GM23338 (cell line): ENCODE measurements around the gene RPGRIP1L. TPM values are rescaled to one million over a fixed set of nuclear protein-coding genes. Genes with fewer than 3 reads are reported as not detected.

Experiments
- ATAC-seq: fragments of 200-7000 bp; cut with Tn5 transposase; 3 replicates; pipeline ENCODE4 v1.9.1; 2020
- DNase-seq: peaks from one replicate; pipeline ENCODE4 v3.0.0-alpha.2; 2015; ENCODE audit warnings: low spot score
- H2AFZ ChIP-seq: fragments of 200-600 bp; sonication (generic); 2 replicates; pipeline ENCODE4 v1.8.0; 2016; ENCODE audit warnings: antibody characterized with exemption, mild to moderate bottlenecking, moderate library complexity
- H3F3A ChIP-seq: fragments of 200-600 bp; sonication (generic); replicated peaks from 2 replicates; pipeline ENCODE4 v1.8.0; 2017; ENCODE audit warnings: antibody characterized with exemption, mixed run types, low read depth
- H3K27ac ChIP-seq: fragments of 200-600 bp; sonication (generic); 2 replicates; pipeline ENCODE4 v1.6.1; 2016; ENCODE audit warnings: low read depth
- H3K27me3 ChIP-seq: fragments of 200-600 bp; sonication (generic); 2 replicates; pipeline ENCODE4 v1.8.0; 2016; ENCODE audit warnings: mild to moderate bottlenecking, mixed run types, moderate library complexity; ENCODE audit not compliant: insufficient read depth
- H3K36me3 ChIP-seq: fragments of 200-600 bp; sonication (generic); 2 replicates; pipeline ENCODE4 v1.8.0; 2016; ENCODE audit warnings: mild to moderate bottlenecking; ENCODE audit not compliant: insufficient read depth
- H3K4me1 ChIP-seq: fragments of 200-600 bp; sonication (generic); 2 replicates; pipeline ENCODE4 v1.8.0; 2016; ENCODE audit warnings: mild to moderate bottlenecking, moderate library complexity; ENCODE audit not compliant: insufficient read depth
- H3K4me2 ChIP-seq: fragments of 200-600 bp; sonication (generic); 2 replicates; pipeline ENCODE4 v1.7.1; 2017; ENCODE audit warnings: mixed run types
- H3K4me3 ChIP-seq: fragments of 200-600 bp; sonication (generic); 2 replicates; pipeline ENCODE4 v1.6.1; 2016; ENCODE audit warnings: mixed run types
- H3K79me2 ChIP-seq: fragments of 200-600 bp; sonication (generic); replicated peaks from 2 replicates; pipeline ENCODE4 v1.8.0; 2017; ENCODE audit warnings: mild to moderate bottlenecking; ENCODE audit not compliant: insufficient read depth
- H3K9me2 ChIP-seq: fragments of 200-600 bp; sonication (generic); 2 replicates; pipeline ENCODE4 v1.8.0; 2017; ENCODE audit not compliant: insufficient read depth
- H4K20me1 ChIP-seq: fragments of 200-600 bp; sonication (generic); replicated peaks from 2 replicates; pipeline ENCODE4 v1.8.0; 2017; ENCODE audit warnings: mild to moderate bottlenecking; ENCODE audit not compliant: insufficient read depth
- H3K27ac Mint-ChIP-seq: 2 replicates; pipeline ENCODE4 v1.8.0; 2020; ENCODE audit warnings: inconsistent platforms, mild to moderate bottlenecking, moderate library complexity, mixed read lengths
- H3K27me3 Mint-ChIP-seq: 3 replicates; pipeline ENCODE4 v1.8.0; 2022; ENCODE audit warnings: low read depth, mild to moderate bottlenecking, moderate library complexity, mixed read lengths, inconsistent platforms; ENCODE audit not compliant: insufficient read depth, poor library complexity
- H3K36me3 Mint-ChIP-seq: 3 replicates; pipeline ENCODE4 v1.8.0; 2021; ENCODE audit warnings: low read depth, mild to moderate bottlenecking, inconsistent platforms, moderate library complexity, mixed read lengths
- H3K4me1 Mint-ChIP-seq: 3 replicates; pipeline ENCODE4 v1.8.0; 2020; ENCODE audit warnings: mild to moderate bottlenecking, inconsistent platforms, mixed read lengths
- H3K4me3 Mint-ChIP-seq: 3 replicates; pipeline ENCODE4 v1.8.0; 2021; ENCODE audit warnings: moderate library complexity, mild to moderate bottlenecking, inconsistent platforms, mixed read lengths
- H3K9me3 Mint-ChIP-seq: 3 replicates; pipeline ENCODE4 v1.8.0; 2020; ENCODE audit warnings: moderate library complexity, mild to moderate bottlenecking, inconsistent platforms, mixed read lengths
- CREB1 ChIP-seq: fragments of 250-450 bp; sonication (Bioruptor Pico); IDR thresholded peaks from 2 replicates; pipeline ENCODE4 v1.5.0; 2020; ENCODE audit warnings: low read depth, mild to moderate bottlenecking, moderate library complexity
- EZH2phosphoT487 ChIP-seq: fragments of 200-600 bp; sonication (generic); IDR thresholded peaks from one replicate; pipeline ENCODE4 v1.8.1; 2018; ENCODE audit warnings: antibody characterized with exemption; ENCODE audit not compliant: unreplicated experiment
- JUNB ChIP-seq: IDR thresholded peaks from one replicate; pipeline ENCODE4 v1.6.1; 2016; ENCODE audit warnings: antibody characterized with exemption; ENCODE audit not compliant: unreplicated experiment
- POLR2AphosphoS5 ChIP-seq: IDR thresholded peaks from 2 replicates; pipeline ENCODE4 v1.6.1; 2016; ENCODE audit warnings: antibody characterized with exemption, low read depth
- STAT1 ChIP-seq: IDR thresholded peaks from one replicate; pipeline ENCODE4 v1.6.1; 2016; ENCODE audit warnings: antibody characterized with exemption; ENCODE audit not compliant: unreplicated experiment
- ZNF114 ChIP-seq: fragments of 250-450 bp; sonication (Bioruptor Pico); IDR thresholded peaks from 2 replicates; pipeline ENCODE4 v1.5.0; 2020; ENCODE audit warnings: mild to moderate bottlenecking, moderate library complexity
- ZNF331 ChIP-seq: fragments of 250-450 bp; sonication (Bioruptor Pico); IDR thresholded peaks from 2 replicates; pipeline ENCODE4 v1.5.0; 2020; ENCODE audit warnings: low read depth, mild to moderate bottlenecking, moderate library complexity
- polyA plus RNA-seq: library from polyadenylated mRNA; unstranded; fragments of >200 nt; fragmentation: Nextera tagmentation; extraction: Ambion mirVana; gene quantifications from 2 replicates; pipeline ENCODE4 v1.2.1, GENCODE V29; 2016
- total RNA-seq: library from RNA; depleted of rRNA; stranded (reverse); fragments of >200 nt; shearing (Covaris generic); gene quantifications from 2 replicates; pipeline ENCODE4 v1.2.3, GENCODE V29; 2014
- TF ChIP-seq, protein P1 (sequence below): fragments of 250-450 bp; sonication (Bioruptor Pico); IDR thresholded peaks from 2 replicates; pipeline ENCODE4 v1.5.0; 2020; ENCODE audit warnings: mild to moderate bottlenecking, moderate library complexity
- TF ChIP-seq, protein P2 (sequence below), 2 experiments: fragments of 200-600 bp in 1 of 2; sonication (generic) in 1 of 2; conservative IDR thresholded peaks; 2 replicates each; pipeline versions ENCODE4 v1.5.1 to v1.6.1; 2016 to 2017; ENCODE audit warnings: antibody characterized with exemption in 2 of 2, low read depth in 2 of 2, mild to moderate bottlenecking in 2 of 2, moderate library complexity in 1 of 2

The RPGRIP1L gene
- total and polyA plus RNA-seq, 2 experiments from 2014 or later, result 11.4 to 21.3 TPM

DNA sequence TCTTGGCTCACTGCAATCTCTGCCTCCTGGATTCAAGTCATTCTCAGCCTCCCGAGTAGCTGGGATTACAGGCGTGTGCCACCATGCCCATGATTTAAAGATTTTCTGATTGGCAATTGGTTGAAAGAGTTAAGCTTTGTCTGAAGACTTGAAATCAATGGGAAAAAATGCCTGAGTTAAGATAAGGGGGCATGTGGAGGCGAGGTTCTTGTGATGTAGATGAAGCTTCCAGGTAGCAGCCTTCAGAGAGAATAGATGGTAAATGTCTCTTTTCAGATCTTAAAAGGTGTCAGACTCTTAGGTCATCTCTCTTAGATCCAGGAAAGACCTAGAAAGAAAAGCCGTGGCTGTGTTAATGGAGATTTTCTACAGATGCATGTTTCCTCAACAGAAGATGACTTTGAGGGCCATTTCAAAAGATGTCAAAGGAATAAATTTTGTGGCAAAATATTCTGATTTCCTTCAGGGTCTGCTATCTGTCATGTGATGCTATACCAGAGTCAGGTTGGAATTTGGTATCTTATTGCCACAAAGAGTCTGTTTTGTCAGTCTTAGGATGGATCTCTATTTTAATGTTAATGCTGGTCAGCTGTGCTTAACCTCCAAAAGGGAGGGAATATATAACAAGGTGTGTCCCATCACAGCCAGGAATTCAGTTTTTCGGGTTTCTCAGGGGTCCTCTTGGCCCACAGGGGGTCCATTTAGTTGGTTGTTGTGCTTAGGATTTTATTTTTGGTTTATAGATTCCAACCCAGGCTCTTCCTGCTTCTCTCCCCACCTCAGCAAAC, 142.4 kb downstream of the RPGRIP1L start:
- Histone ChIP-seq H3K4me2 (peak overlapping the region; percentile 24; the same call in 1 of the 2 replicates), H3K9me2 (peaks cover 12% of the 10 kb centered on the region), H4K20me1 (no peaks in the 10 kb centered on the region), H3K79me2 (no peaks in the 10 kb centered on the region), H3K4me1 (peaks cover 9% of the 10 kb centered on the region), H3K4me3 (no peak overlapping the region), H2AFZ (no peak overlapping the region), H3K36me3 (no peaks in the 10 kb centered on the region), H3K27me3 (no peaks in the 10 kb centered on the region), H3F3A (peaks cover 6% of the 10 kb centered on the region; the same call in 1 of the 2 replicates), H3K27ac (peak overlapping the region; percentile 11)
- ATAC-seq, result peak; percentile 90
- H3K9me3 Mint-ChIP-seq, result peaks cover 14% of the 10 kb centered on the region; the same call in 2 of the 3 replicates
- H3K4me3 Mint-ChIP-seq, result no peak overlapping the region; the same call in 2 of the 3 replicates
- H3K27me3 Mint-ChIP-seq, result peaks cover 7% of the 10 kb centered on the region
- no peak for TF ChIP-seq ZNF331 (CRISPR knock-in tag)
- TF ChIP-seq, protein P1, sequence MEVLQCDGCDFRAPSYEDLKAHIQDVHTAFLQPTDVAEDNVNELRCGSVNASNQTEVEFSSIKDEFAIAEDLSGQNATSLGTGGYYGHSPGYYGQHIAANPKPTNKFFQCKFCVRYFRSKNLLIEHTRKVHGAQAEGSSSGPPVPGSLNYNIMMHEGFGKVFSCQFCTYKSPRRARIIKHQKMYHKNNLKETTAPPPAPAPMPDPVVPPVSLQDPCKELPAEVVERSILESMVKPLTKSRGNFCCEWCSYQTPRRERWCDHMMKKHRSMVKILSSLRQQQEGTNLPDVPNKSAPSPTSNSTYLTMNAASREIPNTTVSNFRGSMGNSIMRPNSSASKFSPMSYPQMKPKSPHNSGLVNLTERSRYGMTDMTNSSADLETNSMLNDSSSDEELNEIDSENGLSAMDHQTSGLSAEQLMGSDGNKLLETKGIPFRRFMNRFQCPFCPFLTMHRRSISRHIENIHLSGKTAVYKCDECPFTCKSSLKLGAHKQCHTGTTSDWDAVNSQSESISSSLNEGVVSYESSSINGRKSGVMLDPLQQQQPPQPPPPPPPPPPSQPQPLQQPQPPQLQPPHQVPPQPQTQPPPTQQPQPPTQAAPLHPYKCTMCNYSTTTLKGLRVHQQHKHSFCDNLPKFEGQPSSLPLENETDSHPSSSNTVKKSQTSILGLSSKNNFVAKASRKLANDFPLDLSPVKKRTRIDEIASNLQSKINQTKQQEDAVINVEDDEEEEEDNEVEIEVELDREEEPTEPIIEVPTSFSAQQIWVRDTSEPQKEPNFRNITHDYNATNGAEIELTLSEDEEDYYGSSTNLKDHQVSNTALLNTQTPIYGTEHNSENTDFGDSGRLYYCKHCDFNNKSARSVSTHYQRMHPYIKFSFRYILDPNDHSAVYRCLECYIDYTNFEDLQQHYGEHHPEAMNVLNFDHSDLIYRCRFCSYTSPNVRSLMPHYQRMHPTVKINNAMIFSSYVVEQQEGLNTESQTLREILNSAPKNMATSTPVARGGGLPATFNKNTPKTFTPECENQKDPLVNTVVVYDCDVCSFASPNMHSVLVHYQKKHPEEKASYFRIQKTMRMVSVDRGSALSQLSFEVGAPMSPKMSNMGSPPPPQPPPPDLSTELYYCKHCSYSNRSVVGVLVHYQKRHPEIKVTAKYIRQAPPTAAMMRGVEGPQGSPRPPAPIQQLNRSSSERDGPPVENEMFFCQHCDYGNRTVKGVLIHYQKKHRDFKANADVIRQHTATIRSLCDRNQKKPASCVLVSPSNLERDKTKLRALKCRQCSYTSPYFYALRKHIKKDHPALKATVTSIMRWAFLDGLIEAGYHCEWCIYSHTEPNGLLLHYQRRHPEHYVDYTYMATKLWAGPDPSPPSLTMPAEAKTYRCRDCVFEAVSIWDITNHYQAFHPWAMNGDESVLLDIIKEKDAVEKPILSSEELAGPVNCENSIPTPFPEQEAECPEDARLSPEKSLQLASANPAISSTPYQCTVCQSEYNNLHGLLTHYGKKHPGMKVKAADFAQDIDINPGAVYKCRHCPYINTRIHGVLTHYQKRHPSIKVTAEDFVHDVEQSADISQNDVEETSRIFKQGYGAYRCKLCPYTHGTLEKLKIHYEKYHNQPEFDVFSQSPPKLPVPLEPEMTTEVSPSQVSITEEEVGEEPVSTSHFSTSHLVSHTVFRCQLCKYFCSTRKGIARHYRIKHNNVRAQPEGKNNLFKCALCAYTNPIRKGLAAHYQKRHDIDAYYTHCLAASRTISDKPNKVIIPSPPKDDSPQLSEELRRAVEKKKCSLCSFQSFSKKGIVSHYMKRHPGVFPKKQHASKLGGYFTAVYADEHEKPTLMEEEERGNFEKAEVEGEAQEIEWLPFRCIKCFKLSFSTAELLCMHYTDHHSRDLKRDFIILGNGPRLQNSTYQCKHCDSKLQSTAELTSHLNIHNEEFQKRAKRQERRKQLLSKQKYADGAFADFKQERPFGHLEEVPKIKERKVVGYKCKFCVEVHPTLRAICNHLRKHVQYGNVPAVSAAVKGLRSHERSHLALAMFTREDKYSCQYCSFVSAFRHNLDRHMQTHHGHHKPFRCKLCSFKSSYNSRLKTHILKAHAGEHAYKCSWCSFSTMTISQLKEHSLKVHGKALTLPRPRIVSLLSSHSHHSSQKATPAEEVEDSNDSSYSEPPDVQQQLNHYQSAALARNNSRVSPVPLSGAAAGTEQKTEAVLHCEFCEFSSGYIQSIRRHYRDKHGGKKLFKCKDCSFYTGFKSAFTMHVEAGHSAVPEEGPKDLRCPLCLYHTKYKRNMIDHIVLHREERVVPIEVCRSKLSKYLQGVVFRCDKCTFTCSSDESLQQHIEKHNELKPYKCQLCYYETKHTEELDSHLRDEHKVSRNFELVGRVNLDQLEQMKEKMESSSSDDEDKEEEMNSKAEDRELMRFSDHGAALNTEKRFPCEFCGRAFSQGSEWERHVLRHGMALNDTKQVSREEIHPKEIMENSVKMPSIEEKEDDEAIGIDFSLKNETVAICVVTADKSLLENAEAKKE, result peak; percentile 78
- no peak overlapping the region; the same call in 1 of the 2 replicates for H3K27ac Mint-ChIP-seq
- peaks cover 12% of the 10 kb centered on the region for H3K36me3 Mint-ChIP-seq
- H3K4me1 Mint-ChIP-seq, result peaks cover 38% of the 10 kb centered on the region
- DNase-seq, result peak; percentile 70

DNA sequence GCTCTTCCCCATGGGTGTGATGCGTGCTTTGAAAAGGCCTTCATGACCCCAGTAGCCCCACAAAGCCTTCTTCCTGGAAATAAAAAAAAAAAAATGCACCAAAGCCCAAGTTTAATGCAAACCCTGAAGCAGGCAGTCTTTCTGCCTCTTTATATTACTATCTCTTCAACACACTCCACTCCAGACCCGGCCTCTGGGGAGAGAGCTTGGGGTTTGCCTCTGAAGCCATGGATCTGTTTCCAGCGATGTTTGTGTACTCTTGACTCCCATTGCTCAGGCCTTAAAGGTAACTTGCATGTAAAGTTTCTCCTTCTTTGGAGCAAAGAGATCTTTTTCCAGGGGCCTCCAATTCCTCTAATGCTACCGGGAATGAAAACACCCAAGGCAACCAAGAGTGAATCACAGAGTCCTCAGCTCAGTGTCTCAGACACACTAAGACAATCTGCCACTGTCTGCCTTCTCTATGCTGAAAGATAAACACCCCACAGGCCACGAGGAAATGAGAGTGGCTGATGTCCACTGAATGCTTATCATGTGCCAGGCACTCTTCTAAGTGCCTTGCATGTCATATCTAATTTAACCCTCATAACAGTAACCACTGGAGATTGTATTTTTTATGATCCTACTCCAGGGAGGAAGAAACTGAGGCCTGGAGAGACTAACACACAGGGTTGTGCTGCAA, 144.2 kb downstream of the RPGRIP1L start:
- peaks cover 7% of the 10 kb centered on the region for H3K27me3 Mint-ChIP-seq
- DNase-seq (no peak), ATAC-seq (no peak)
- Histone ChIP-seq H2AFZ (peak overlapping the region; percentile 74; the same call in 1 of the 2 replicates), H4K20me1 (no peaks in the 10 kb centered on the region), H3K4me1 (peaks cover 9% of the 10 kb centered on the region), H3K27ac (no peak overlapping the region), H3K79me2 (no peaks in the 10 kb centered on the region), H3K9me2 (peaks cover 12% of the 10 kb centered on the region), H3K27me3 (no peaks in the 10 kb centered on the region), H3K4me3 (no peak overlapping the region), H3K4me2 (no peak overlapping the region), H3F3A (peaks cover 6% of the 10 kb centered on the region; the same call in 1 of the 2 replicates), H3K36me3 (no peaks in the 10 kb centered on the region)
- peaks cover 14% of the 10 kb centered on the region; the same call in 2 of the 3 replicates for H3K9me3 Mint-ChIP-seq
- peaks cover 38% of the 10 kb centered on the region for H3K4me1 Mint-ChIP-seq
- H3K27ac Mint-ChIP-seq, result no peak overlapping the region
- H3K36me3 Mint-ChIP-seq, result peaks cover 12% of the 10 kb centered on the region
- H3K4me3 Mint-ChIP-seq, result no peak overlapping the region
- no peak for TF ChIP-seq CREB1 (CRISPR knock-in tag)
- TF ChIP-seq, protein P2, sequence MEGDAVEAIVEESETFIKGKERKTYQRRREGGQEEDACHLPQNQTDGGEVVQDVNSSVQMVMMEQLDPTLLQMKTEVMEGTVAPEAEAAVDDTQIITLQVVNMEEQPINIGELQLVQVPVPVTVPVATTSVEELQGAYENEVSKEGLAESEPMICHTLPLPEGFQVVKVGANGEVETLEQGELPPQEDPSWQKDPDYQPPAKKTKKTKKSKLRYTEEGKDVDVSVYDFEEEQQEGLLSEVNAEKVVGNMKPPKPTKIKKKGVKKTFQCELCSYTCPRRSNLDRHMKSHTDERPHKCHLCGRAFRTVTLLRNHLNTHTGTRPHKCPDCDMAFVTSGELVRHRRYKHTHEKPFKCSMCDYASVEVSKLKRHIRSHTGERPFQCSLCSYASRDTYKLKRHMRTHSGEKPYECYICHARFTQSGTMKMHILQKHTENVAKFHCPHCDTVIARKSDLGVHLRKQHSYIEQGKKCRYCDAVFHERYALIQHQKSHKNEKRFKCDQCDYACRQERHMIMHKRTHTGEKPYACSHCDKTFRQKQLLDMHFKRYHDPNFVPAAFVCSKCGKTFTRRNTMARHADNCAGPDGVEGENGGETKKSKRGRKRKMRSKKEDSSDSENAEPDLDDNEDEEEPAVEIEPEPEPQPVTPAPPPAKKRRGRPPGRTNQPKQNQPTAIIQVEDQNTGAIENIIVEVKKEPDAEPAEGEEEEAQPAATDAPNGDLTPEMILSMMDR (conservative IDR thresholded peaks at IDR 0.05; ENCODE audit: low read depth in 2 of 2), result no peak
- no peak for TF ChIP-seq EZH2phosphoT487
- no peak for TF ChIP-seq STAT1
- TF ChIP-seq ZNF331 (CRISPR knock-in tag), result no peak
- no peak for TF ChIP-seq ZNF114
- no peak for TF ChIP-seq JUNB
- no peak for TF ChIP-seq POLR2AphosphoS5
